ENCODE measurements around the gene SCYGR8. TPM values are rescaled to one million over a fixed set of nuclear protein-coding genes. Genes with fewer than 3 reads are reported as not detected.

SCYGR8 gene
- total and polyA plus RNA-seq, 7 donors, result not detected

DNA sequence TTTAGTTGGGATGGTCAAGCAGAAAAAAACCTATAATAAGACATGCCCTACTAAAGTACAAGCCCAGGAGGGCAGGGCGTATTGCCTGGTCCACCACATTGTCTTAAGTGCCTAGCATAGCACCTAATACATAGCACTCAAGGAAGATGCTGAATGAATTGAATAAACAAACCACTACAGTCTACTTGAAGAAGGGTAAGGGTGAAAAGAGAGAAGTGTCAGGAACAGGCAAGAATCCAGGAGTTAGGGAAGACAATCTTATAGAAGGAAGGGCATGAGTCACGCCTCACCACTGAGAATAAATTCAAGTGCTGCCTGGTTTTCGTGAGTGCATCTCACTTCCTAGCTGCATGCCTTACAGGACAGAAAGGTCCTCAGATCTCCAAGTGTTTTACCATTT lies 41.7 kb upstream of the SCYGR8 start:
- no peak overlapping the region for H3K4me3 ChIP-seq
- no peaks in the 10 kb centered on the region for H3K9me3 ChIP-seq
- H3K27me3 ChIP-seq, result no peaks in the 10 kb centered on the region
- 64 to 82% methylated on average over 3 of the region's 3 CpGs for WGBS, 2 donors
- TF ChIP-seq POLR2AphosphoS5 (IDR thresholded peaks at IDR 0.05) (no peak), POLR2A (IDR thresholded peaks at IDR 0.05) (no peak), EP300 (IDR thresholded peaks at IDR 0.05) (no peak)
- TF ChIP-seq, protein P1, sequence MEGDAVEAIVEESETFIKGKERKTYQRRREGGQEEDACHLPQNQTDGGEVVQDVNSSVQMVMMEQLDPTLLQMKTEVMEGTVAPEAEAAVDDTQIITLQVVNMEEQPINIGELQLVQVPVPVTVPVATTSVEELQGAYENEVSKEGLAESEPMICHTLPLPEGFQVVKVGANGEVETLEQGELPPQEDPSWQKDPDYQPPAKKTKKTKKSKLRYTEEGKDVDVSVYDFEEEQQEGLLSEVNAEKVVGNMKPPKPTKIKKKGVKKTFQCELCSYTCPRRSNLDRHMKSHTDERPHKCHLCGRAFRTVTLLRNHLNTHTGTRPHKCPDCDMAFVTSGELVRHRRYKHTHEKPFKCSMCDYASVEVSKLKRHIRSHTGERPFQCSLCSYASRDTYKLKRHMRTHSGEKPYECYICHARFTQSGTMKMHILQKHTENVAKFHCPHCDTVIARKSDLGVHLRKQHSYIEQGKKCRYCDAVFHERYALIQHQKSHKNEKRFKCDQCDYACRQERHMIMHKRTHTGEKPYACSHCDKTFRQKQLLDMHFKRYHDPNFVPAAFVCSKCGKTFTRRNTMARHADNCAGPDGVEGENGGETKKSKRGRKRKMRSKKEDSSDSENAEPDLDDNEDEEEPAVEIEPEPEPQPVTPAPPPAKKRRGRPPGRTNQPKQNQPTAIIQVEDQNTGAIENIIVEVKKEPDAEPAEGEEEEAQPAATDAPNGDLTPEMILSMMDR (IDR thresholded peaks at IDR 0.05), result no peak
- H3K36me3 ChIP-seq, result no peaks in the 10 kb centered on the region
- no peak overlapping the region for H3K27ac ChIP-seq
- no peaks in the 10 kb centered on the region for H3K4me1 ChIP-seq
- intact Hi-C loops (cut with DNase I), result no loop called here
- DNase-seq, result no peak

DNA sequence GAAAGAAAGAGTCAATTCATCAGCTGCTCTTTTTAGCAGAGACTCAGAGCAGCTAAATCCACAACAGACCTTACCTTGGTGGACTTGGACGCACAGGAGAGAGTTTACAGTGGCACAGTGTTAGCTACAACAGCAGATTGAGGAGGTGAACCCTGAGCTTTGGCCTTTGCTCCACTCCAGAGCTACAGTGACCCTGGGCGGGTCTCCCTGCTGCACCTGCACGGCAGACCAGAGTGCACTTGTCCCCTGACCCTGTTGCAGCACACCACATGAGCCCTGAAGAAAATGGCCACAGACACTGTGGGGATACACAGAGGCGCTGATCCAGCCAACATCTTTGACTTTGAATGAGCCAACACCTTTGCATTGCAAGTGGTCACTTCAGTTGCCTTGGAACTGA lies 38.8 kb upstream of the SCYGR8 start:
- no peak for TF ChIP-seq POLR2AphosphoS5 (IDR thresholded peaks at IDR 0.05)
- TF ChIP-seq, protein P1 (IDR thresholded peaks at IDR 0.05), result no peak
- no peak for TF ChIP-seq EP300 (IDR thresholded peaks at IDR 0.05)
- no peaks in the 10 kb centered on the region for H3K27me3 ChIP-seq
- DNase-seq, result no peak
- H3K27ac ChIP-seq, result no peak overlapping the region
- 32 to 73% methylated on average over 4 of the region's 4 CpGs for WGBS, 2 donors
- H3K36me3 ChIP-seq, result no peaks in the 10 kb centered on the region
- H3K9me3 ChIP-seq, result no peaks in the 10 kb centered on the region
- H3K4me1 ChIP-seq, result no peaks in the 10 kb centered on the region
- intact Hi-C loops (cut with DNase I), result no loop called here
- H3K4me3 ChIP-seq, result no peak overlapping the region

DNA sequence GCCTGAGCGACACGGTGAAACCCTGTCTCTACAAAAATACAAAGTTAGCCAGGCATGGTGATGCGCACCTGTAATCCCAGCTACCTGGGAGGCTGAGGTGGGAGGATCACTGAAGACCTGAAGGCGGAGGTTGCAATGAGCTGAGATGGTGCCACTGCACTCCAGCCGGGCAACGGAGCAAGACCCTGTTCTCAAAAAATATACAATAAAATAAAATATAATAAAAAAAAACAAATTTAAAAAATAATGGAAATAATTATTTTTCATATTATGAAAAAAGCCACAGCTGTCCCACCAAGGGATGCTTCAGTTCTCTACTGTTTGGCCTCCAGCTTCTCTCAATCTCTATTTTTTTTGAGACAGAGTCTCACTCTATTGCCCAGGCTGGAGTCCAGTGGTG lies 38.3 kb upstream of the SCYGR8 start:
- intact Hi-C loops (cut with DNase I), result no loop called here
- H3K4me3 ChIP-seq, result no peak overlapping the region
- 81 to 90% methylated on average over 6 of the region's 6 CpGs for WGBS, 2 donors
- no peaks in the 10 kb centered on the region for H3K4me1 ChIP-seq
- no peaks in the 10 kb centered on the region for H3K9me3 ChIP-seq
- H3K27me3 ChIP-seq, result no peaks in the 10 kb centered on the region
- no peaks in the 10 kb centered on the region for H3K36me3 ChIP-seq
- TF ChIP-seq, protein P1 (IDR thresholded peaks at IDR 0.05), result no peak
- no peak for TF ChIP-seq POLR2AphosphoS5 (IDR thresholded peaks at IDR 0.05)
- TF ChIP-seq EP300 (IDR thresholded peaks at IDR 0.05), result no peak
- no peak for TF ChIP-seq POLR2A (IDR thresholded peaks at IDR 0.05)
- no peak overlapping the region for H3K27ac ChIP-seq
- DNase-seq, result no peak

DNA sequence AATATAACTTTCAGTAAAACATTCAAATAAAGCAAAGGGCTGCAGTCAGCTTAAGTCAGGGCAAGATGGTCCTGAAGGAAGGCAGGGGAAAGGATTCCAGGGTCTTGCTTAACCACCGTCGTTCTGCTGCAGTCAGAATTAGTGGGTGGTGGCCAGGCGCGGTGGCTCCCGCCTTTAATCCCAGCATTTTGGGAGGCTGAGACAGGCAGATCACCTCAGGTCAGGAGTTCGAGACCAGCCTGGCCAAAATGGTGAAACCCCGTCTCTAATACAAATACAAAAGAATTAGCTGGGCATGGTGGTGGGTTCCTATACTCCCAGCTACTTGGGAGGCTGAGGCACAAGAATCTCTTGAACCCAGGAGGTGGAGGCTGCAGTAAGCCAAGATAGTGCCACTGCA lies 34.7 kb upstream of the SCYGR8 start:
- no peak for DNase-seq

DNA sequence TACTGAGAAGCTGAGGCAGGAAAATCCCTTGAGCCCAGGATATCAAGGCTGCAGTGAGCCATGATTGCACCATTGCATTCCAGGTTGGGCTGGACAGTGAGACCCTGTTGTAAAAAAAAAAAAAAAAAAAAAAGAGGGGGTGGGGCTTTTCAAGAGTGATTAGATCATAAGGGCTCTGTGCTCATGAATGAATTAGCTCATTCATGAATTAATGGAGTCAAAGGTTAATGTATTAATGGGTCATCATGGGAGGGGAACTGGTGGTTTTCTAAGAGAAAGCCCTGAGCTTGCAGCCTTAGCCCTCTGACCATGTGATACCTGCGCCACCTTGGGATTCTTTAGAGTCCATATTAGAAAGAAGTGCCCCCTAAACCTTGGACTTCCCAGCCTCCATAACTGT lies 32.4 kb upstream of the SCYGR8 start:
- intact Hi-C loops (cut with DNase I), result no loop called here
- H3K9me3 ChIP-seq, result no peaks in the 10 kb centered on the region
- WGBS, 2 donors, result 93 to 95% methylated on average over 1 of the region's 1 CpG

More for the DNA sequence above, 34.7 kb upstream of the SCYGR8 start:
- TF ChIP-seq EP300 (IDR thresholded peaks at IDR 0.05) (no peak), POLR2A (IDR thresholded peaks at IDR 0.05) (no peak), POLR2AphosphoS5 (IDR thresholded peaks at IDR 0.05) (no peak)
- TF ChIP-seq, protein P1 (IDR thresholded peaks at IDR 0.05), result no peak
- intact Hi-C loops (cut with DNase I), result no loop called here
- Histone ChIP-seq H3K4me3 (no peak overlapping the region), H3K9me3 (no peaks in the 10 kb centered on the region), H3K4me1 (no peaks in the 10 kb centered on the region), H3K27me3 (no peaks in the 10 kb centered on the region), H3K36me3 (no peaks in the 10 kb centered on the region), H3K27ac (no peak overlapping the region)
- WGBS, 2 donors, result 95 to 96% methylated on average over 7 of the region's 7 CpGs

More for the DNA sequence above, 32.4 kb upstream of the SCYGR8 start:
- peaks cover 0 to 13% (median 6%) of the 10 kb centered on the region in 4 donors for H3K4me1 ChIP-seq
- DNase-seq, result no peak
- H3K4me3 ChIP-seq, result no peak overlapping the region
- no peaks in the 10 kb centered on the region for H3K36me3 ChIP-seq
- H3K27ac ChIP-seq, result no peak overlapping the region
- no peak for TF ChIP-seq EP300 (IDR thresholded peaks at IDR 0.05)
- TF ChIP-seq, protein P1 (IDR thresholded peaks at IDR 0.05), result no peak
- H3K27me3 ChIP-seq, result no peaks in the 10 kb centered on the region

Data from sigmoid colon (tissue), 7 donors.